CD4-positive, alpha-beta T cell treated with Interleukin-12 subunit alpha and Interleukin-12 subunit beta, for 1 hour (primary cell): ENCODE results near the gene SEC62.

Experiments used
- DNase-seq: peaks from one replicate; pipeline ENCODE4 v3.0.0-alpha.2; 2020

The SEC62 gene

DNA sequence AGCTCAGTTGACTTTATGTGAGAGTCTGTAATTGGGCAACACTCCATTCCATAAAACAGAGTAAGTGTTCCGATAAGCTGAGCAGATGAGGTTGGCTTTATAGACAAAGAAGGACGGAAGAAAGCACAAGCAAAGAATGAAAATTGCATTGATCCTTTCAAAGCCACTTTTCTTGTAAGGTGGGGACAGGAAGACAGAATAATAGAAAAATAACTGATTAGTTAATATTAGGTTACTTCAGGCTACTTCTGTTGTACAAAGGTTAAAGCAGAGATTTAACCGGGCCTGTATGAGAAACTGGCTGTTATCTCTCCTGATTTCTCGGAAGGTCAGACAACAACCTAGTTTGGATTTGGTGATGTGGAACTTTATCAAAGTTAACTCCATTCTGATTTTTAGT, 55.7 kb downstream of the SEC62 start:
- DNase-seq, result no peak

DNA sequence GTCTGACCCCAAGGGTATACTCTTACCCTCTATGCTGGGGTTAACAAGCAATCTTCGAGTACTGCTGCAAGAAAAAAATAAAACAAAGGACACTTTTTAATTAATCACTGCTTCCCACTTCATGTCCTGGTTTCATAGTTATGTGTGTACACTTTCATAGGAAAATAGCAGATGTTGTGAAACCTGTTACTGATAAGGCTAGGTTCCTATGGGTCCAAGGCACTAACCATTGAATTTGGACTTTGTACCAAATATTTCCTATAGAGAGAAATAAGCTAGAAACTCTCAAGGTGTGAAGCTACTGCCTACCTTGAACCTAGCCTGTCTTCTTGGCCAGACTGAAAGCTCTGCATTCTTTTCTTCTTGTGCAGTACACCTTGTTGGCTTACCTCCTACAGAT, 56.6 kb downstream of the SEC62 start:
- DNase-seq, result no peak

DNA sequence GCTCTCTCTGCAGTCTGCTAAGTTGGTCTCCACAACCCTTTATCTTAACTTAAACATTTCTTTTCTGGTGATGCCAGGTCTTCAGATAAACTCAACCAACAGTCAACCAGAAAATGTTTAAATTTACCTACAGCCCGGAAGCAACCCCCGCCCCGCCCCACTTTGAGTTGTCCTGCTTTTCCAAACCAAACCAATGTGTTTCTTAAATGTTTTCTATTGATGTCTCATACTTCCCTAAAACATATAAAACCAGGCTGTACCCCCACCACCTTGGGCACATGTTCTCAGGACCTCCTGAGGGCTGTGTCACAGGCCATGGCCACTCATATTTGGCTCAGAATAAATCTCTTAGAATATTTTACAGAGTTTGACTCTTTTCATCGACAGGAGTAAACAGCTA, 58.0 kb downstream of the SEC62 start:
- no peak for DNase-seq

DNA sequence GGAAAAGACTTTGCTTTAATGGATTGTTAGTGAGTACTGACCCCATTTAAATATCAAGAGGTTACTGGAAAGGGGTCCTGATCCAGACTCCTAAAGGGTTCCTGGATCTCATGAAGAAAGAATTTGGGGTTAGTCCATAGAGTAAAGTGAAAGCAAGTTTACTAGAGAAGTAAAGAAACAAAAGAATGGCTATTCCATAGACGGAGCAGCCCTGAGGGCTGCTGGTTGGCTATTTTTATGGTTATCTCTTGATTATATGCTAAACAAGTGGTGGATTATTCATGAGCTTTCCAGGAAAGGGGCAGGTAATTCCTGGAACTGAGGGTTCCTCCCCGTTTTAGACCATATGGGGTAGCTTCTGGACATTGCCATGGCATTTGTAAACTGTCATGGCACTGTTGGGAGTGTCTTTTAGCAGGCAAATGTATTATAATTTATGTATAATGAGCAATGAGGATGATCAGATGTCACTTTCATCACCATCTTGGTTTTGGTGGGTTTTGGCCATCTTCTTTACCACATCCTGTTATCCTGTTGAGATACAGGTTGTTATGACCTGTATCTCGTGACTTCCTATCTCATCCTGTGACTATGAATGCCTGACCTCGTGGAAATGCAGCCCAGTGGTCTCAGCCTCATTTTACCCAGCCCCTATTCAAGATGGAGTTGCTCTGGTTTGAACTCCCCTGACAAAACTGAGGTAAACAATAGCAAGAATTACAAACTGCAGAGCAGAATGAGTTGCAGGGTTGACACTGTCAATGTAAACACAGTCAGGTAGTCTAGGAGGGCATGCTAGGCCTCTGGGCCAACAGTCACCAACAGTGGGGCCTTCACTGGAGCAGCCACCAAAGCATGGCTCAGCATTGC, 60.9 kb downstream of the SEC62 start:
- peak; percentile 17 for DNase-seq

DNA sequence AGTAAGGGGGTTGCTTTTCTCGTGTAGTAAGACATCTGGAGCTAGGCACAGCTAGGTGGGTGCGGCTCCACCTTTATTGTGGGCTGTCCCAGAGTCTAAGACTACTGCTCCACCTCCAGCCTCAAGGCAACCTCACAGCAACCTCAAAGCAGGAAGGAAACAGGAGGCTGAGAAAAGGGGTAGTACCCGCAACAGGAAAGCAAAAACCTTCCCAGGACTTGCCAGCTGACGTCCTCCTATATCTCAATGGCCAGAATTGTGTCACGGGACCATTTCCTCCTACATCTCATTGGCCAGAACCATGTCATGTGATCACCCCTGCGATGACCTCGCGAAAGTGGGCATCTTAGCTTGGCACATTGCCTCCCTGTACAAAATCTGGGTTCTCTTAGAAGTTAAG, 66.9 kb downstream of the SEC62 start:
- DNase-seq, result peak; percentile 73

DNA sequence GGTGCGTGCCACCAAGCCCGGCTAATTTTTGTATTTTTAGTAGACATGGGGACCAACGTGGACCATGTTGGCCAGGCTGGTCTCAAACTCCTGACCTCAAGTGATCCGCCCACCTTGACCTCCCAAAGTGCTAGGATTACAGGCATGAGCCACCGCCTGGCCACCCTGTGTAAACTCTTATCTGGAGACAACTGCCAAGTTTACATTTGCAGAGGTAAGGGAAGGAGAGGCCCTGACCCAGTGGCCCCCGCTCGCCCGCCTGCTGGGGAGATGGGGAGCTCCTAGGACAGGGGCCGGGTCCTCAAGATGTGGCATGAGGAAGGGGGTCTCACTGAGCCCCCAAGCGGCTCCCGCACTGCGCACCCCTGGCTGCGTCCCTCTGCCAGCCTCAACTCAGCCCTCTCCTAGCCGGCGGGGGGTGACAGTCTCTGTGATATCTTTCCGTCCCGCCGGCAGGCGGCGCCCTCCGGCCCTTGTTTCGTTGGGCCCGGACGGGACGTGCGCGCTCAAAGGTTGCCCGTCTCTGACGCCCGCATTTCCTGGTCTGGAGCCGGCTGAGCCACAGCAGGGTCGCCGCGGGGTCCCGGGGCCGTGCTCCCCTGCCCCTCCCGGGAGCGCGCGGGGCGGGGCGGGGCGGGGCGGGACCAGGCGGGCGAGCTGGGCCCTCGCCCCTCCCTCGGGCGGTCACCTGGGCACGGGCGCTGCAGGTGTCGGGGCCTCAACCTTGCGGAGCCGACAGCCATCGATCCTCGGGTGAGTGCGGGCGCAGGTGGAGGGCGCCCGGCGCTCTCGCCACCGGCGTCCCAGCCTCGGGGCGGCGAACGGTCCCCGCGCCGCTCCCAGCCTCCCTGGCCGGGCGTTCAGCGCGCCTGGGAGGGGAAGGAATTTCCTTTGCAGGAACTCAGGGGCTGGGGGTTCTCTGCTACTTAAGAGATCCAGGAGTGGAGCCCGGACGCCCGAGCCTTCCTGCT, 71.1 kb downstream of the SEC62 start, which contains the start of gene GPR160:
GPR160 (plus strand) TSS at position 533 of the 971 bp plus-strand sequence. CDS start 45,978 bp downstream, outside the sequence.
- DNase-seq, result peak; percentile 84

DNA sequence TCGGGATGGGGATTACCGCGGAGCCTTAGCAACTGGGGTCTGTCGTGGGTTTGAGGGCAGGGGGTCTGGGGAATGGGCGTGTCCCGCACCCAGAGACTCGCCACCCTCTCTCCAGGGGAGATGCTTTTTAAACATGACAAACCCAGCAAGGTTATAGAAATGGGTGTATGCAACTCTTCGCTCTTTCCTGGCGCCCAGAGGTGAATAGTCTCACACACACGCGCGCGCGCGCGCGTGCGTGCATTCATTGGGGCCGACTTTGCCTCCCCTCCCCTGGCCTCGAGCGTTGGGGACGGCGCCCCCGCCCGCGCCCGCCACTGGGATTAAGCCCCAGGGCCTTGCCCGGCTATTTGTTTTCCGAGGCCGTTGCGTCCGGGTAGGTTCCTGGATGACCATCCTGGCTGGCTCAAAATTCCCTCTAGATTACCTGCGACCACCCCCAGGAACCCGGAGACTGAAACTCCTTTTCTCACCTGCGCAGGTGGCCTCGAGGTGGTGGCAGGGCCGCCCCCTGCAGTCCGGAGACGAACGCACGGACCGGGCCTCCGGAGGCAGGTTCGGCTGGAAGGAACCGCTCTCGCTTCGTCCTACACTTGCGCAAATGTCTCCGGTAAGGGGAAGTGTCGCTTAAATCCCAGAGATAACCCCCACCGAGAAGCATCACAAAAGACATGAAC, 72.0 kb downstream of the SEC62 start:
- DNase-seq, result peak; percentile 29

DNA sequence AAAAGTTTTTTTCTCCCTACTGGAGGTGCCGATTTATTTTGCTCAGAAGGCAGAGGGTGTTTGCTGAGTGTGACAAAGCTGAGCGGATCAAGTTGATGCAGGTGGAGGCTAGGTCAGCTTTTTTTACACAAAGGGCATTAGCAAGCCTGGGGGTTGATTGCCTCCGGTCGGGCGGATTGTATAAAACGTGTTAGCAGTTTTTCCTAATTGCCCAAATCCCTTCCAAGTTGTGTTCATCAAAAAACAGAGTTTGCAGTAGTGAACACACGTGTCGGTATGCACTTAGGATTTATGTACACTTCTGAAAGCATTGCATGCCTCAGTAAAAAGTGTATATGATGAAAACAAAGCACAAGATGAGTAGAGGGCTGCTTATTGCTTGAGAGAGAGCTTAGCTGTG, 73.8 kb downstream of the SEC62 start:
- no peak for DNase-seq

DNA sequence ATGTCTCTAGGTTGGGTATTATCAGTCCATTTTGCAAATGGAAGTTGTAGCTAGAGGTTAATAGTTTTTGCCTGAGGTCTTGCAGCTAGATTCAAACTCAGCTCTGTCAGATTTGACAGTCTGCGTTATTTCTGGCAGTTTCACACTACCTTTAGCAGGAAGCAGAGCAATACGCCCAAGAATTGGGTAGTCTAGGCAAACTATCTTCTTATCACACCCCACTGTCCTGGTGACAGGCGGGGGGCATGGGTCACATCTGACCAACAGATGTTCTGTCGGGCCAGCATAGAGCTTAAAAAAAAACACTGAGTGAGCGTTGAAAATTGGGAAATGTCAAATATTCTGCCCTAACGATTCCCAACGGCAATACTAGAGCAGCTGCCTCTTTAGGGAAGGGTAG, 76.9 kb downstream of the SEC62 start:
- no peak for DNase-seq

DNA sequence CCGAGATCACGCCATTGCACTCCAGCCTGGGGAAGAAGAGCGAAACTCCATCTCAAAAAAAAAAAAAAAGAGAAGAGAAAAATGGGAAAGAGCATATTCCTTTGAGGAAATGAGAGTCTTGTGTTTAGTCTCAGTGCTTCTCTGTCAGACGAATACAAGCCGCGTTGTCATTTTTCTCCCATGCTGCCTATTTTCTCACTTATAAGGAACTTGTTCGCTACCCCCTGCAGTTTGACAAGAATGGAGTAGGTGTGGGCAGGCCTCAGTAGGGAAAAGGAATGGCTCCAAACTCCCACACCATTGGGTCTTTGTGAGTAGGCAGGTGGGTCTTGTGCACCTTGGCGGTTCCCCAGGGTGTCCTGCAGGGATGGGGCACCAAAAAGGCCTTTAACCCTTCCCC, 77.7 kb downstream of the SEC62 start:
- DNase-seq, result no peak

DNA sequence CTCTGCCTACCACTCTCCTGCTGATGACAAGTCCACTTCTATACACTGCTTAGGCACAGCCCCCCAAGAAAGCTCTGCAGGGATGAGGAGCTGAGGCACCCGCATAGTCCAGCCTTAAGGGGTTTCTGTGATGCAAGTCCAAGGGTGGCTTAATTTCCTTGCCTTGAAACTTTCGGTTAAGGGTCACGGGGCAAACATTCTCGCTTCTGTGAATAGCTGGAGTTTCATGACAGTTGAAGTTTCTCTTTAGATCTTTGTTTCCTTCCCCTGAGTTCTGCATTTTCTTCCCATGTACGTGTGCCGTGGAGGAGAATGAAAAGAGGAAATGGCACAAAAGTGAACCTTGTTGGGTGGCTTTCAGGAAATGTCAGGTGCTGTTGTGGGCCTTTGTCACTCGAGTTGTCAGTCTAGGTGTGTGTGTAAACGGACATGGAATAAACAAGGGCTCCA, 78.2 kb downstream of the SEC62 start:
- no peak for DNase-seq

DNA sequence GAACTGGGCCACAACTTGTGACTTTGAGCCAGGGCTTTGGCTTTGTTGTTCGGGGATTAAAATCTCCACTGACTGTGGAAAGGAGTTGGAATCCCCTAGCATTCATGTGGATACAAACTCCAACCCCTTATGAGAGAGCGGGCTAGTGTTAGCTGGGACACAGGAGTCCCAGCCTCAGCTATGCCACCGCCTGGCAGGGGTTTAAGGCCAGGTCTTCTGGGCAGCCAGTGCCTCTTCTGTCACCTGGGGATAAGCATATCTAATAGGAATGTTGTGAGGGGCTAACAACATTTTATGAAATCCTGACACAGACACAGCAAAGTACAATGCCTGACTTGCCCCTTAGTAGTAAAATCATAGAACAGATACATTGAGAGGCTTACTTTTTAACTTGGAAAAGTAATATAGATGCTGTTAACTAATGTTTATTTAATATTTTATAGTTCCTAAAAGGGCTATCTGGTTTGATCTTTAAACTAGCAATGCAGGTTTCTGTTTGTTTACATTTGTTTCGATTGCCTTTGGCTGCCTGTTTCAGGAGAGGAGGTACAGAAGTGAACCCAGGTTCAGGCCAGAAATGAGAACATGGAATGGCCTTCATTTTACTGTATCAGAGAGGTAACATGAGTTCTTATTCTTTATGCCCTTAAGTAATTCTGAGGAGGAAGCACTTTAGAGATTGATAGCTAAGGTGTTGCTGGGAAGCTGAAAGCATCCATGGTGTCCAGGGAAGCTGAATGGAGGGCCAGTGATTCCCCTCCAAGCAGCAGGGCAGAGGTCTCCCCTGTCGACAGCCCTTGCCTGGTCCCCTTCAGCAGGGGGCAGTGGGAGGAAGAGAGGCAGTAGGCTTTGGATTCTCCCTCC, 79.9 kb downstream of the SEC62 start:
- no peak for DNase-seq

DNA sequence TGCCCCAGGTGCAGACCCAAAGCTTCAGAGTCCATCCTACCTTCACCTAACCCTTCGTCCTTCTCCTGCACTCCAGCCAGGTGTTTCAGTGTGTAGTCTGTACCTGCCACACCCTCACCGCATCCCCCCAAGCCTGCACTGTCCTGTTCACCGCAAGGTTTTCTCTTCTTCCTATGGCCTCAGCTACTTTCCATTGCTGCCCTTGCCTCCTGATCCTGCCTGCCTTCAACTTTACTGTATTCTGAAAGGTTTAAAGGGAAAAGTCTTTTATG, 80.5 kb downstream of the SEC62 start:
- DNase-seq, result no peak
